GM15510 (cell line): ENCODE results near the gene EXOC6.

Experiments
- POLR2A ChIP-seq: IDR thresholded peaks from 3 replicates; pipeline ENCODE4 v1.6.1; 2011; ENCODE audit warnings: borderline replicate concordance; ENCODE audit not compliant: insufficient read length; ENCODE audit errors: extremely low read depth

Gene EXOC6

GRCh38 chr10:92848441-92849233 lies at the start of gene EXOC6:
Gene EXOC6 (plus strand): TSS chr10:92848520. CDS start chr10:92848534, 14 bp downstream.
- TF ChIP-seq POLR2A, result peak; percentile 65

- TF ChIP-seq POLR2A, result no peak
These were observed 48.8 kb upstream of the EXOC6 start for GRCh38 chr10:92799568-92799967.

- TF ChIP-seq POLR2A, result no peak
These were observed 48.1 kb upstream of the EXOC6 start for GRCh38 chr10:92800134-92800733.

GRCh38 chr10:92801978-92802872 lies 46.1 kb upstream of the EXOC6 start:
- TF ChIP-seq POLR2A, result no peak

GRCh38 chr10:92809840-92810239 lies 38.5 kb upstream of the EXOC6 start:
- no peak for TF ChIP-seq POLR2A

- no peak for TF ChIP-seq POLR2A
These were observed 37.3 kb upstream of the EXOC6 start for GRCh38 chr10:92810934-92811532.

- no peak for TF ChIP-seq POLR2A
These were observed 36.3 kb upstream of the EXOC6 start for GRCh38 chr10:92811986-92812385.

GRCh38 chr10:92813979-92814378 lies 34.3 kb upstream of the EXOC6 start:
- TF ChIP-seq POLR2A, result no peak

GRCh38 chr10:92814790-92815189 lies 33.5 kb upstream of the EXOC6 start:
- no peak for TF ChIP-seq POLR2A

GRCh38 chr10:92816091-92816531 lies 32.2 kb upstream of the EXOC6 start:
- TF ChIP-seq POLR2A, result no peak

GRCh38 chr10:92822060-92822634 lies 26.2 kb upstream of the EXOC6 start:
- TF ChIP-seq POLR2A, result no peak

- no peak for TF ChIP-seq POLR2A
These were observed 25.4 kb upstream of the EXOC6 start for GRCh38 chr10:92822964-92823363.

- no peak for TF ChIP-seq POLR2A
These were observed 22.3 kb upstream of the EXOC6 start for GRCh38 chr10:92826061-92826460.

GRCh38 chr10:92826504-92826903 lies 21.8 kb upstream of the EXOC6 start:
- no peak for TF ChIP-seq POLR2A

- TF ChIP-seq POLR2A, result no peak
These were observed 19.1 kb upstream of the EXOC6 start for GRCh38 chr10:92829042-92829785.
